IPS-18c (cell line): ENCODE results near the gene SART3.
"Not testable (repeated sequence)": the region's sequence is repeated elsewhere in the genome, so short reads cannot be mapped to it uniquely, and the experiment has no call there.

Experiments used
- H3K4me3 ChIP-seq: 2 replicates; pipeline ENCODE4 v1.7.0; 2013; ENCODE audit warnings: low read depth, mild to moderate bottlenecking, low read length, moderate library complexity; ENCODE audit not compliant: insufficient read depth
- H3K9me3 ChIP-seq: one replicate; pipeline ENCODE4 v1.6.1; 2013; ENCODE audit warnings: mild to moderate bottlenecking, low read length, moderate library complexity; ENCODE audit not compliant: control insufficient read depth, insufficient read depth

The SART3 gene

GRCh38 chr12:108599948-108600701, 39.2 kb upstream of the SART3 start:
- Histone ChIP-seq H3K9me3 (no peaks in the 10 kb centered on the region), H3K4me3 (no peak overlapping the region)

- no peaks in the 10 kb centered on the region for H3K9me3 ChIP-seq
- no peak overlapping the region for H3K4me3 ChIP-seq
Observed at GRCh38 chr12:108599541-108599940, 38.6 kb upstream of the SART3 start.

- Histone ChIP-seq H3K4me3 (no peak overlapping the region), H3K9me3 (no peaks in the 10 kb centered on the region)
Observed at GRCh38 chr12:108598553-108599250, 37.7 kb upstream of the SART3 start.

- Histone ChIP-seq H3K9me3 (peaks cover 2% of the 10 kb centered on the region), H3K4me3 (no peak within 1 kb of the TSS)
Observed at GRCh38 chr12:108597559-108598471, 36.8 kb upstream of the SART3 start, which contains the start of gene TMEM119. Gene TMEM119 (minus strand): TSS chr12:108598084. CDS start chr12:108592383, 5,701 bp downstream.

GRCh38 chr12:108596854-108597558, 36.0 kb upstream of the SART3 start:
- Histone ChIP-seq H3K9me3 (peaks cover 2% of the 10 kb centered on the region), H3K4me3 (no peak overlapping the region)

- Histone ChIP-seq H3K4me3 (no peak overlapping the region), H3K9me3 (peaks cover 2% of the 10 kb centered on the region)
Observed at GRCh38 chr12:108595711-108596647, 35.0 kb upstream of the SART3 start.

GRCh38 chr12:108594960-108595710, 34.2 kb upstream of the SART3 start:
- peaks cover 2% of the 10 kb centered on the region for H3K9me3 ChIP-seq
- no peak overlapping the region for H3K4me3 ChIP-seq

- H3K4me3 ChIP-seq = no peak overlapping the region
Observed at GRCh38 chr12:108594323-108594903, 33.4 kb upstream of the SART3 start.

GRCh38 chr12:108592033-108592909, 31.3 kb upstream of the SART3 start:
- Histone ChIP-seq H3K9me3 (peaks cover 4% of the 10 kb centered on the region), H3K4me3 (no peak overlapping the region)

More at GRCh38 chr12:108594323-108594903, 33.4 kb upstream of the SART3 start:
- peaks cover 2% of the 10 kb centered on the region for H3K9me3 ChIP-seq

GRCh38 chr12:108591267-108591980, 30.5 kb upstream of the SART3 start:
- H3K4me3 ChIP-seq = no peak overlapping the region
- H3K9me3 ChIP-seq = peaks cover 4% of the 10 kb centered on the region

GRCh38 chr12:108590463-108590862, 29.5 kb upstream of the SART3 start:
- not testable (repeated sequence) for H3K4me3 ChIP-seq

GRCh38 chr12:108589840-108590229, 28.9 kb upstream of the SART3 start:
- H3K9me3 ChIP-seq = peaks cover 4% of the 10 kb centered on the region
- H3K4me3 ChIP-seq = no peak overlapping the region

More at GRCh38 chr12:108590463-108590862, 29.5 kb upstream of the SART3 start:
- not testable (repeated sequence) for H3K9me3 ChIP-seq

- H3K4me3 ChIP-seq = no peak overlapping the region
- peaks cover 4% of the 10 kb centered on the region for H3K9me3 ChIP-seq
Observed at GRCh38 chr12:108589028-108589839, 28.3 kb upstream of the SART3 start.
